CD1c-positive myeloid dendritic cell (primary cell): ENCODE results near the gene HMCES.

Experiments used
- DNase-seq: peaks from one replicate; pipeline ENCODE4 v3.0.0-alpha.2; 2016; ENCODE audit errors: extremely low spot score

Gene HMCES

DNA sequence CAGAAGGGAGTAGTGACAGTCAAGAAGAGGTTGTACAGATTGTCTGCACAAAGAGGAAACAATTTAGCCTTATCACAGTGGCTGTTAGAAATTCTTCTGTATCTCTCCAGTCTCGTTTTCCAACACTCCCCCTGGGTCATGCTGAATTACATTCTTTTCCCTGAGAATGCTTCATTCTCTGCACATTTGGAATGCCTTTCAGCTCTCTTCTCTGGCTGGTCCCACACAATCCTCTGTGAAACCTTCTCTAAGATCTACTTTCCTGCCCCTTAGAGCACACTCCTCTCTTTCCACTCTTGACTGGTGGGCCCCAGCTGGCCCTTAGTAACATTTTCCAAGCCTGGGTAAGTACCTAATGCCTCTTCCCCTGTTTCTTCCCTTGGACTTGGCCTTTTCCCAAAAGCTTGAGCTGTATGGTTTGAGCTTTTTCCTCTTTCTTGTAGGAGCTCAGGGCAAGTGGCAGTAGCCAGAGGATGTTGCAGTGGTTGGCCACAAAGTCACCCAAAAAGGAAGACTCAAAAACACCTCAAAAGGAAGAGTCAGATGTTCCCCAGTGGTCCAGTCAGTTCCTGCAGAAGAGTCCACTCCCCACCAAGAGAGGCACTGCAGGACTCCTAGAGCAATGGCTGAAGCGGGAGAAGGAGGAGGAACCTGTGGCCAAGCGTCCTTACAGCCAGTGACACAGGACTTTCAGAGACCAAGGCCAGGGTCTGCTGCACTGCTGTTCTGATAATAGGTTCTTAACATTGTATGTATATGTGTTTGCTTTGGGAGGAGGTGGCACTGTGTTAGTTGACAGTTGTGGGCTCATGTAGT is 25.7 kb downstream of the HMCES start:
- peak; percentile 41 for DNase-seq

- no peak for DNase-seq
Measured at GRCh38 chr3:129304962-129305222, 26.2 kb downstream of the HMCES start.

DNA sequence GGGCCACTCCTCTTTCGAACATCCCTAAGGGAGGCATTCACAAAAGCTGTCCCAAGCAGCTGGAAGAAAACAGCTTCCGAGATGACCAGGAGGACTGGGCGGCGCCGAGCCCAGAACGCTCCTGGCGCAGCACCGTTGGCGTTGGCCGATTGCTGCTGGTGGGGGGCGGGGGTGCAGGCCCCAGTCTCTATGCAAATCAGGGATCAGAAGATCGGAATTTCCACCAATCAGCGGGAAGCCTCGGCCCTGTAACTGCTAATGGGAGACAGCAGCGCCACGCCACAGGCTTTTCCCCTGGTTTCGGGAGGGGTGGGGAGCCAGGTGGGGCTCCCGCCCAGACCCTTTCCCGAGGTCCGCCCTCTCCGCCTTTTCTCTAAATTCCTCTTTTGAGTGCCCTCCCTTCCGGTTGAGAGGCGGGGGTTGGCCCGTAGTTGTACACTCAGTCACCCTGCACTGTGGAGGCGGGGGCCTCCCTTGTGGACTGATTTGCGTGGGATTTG is 27.0 kb downstream of the HMCES start:
- peak; percentile 91 for DNase-seq

GRCh38 chr3:129308636-129309035 is 30.0 kb downstream of the HMCES start:
- DNase-seq: no peak

DNA sequence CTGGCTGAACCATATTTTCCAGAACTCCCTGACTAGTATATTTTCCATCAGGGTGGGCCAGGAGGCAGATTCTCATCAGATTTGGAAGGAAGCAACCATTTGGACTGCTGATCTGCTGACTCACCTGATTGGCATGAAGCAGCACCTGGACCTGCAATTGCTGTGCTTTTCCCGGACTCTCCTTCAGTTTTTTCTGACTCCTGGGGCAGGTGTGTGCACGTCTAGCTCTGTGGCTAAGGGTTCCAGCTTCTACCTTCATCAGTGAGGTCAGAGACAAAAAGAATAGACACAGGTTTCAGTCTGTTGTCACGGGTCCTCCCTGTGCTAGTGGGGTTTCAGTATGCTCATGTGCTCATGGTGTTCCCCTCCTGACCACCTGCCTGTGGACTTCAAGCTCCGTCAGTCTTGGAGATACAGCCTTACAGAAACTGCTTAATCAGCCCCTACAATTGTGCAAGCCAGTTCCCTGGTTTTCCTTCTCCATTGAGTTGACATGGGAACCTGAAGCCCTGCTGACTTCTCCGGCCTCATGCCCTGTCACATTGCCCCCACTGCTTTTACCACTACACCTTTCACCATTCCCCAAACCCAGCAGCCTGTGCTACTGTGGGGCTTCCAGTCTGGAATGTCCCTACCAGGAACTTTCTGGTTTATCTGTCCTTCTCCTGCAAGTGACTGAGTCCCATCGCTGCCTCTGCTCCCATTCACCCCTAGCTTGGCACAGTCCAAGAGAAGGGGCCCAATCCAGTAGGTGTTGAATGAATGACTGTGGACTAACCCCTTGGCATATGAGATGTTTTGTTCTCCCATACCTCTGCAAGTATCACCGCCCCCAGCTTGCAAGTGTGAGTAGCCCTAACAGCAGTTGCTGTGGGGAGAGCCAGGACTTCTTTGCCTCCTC is 31.7 kb downstream of the HMCES start:
- peak; percentile 60 for DNase-seq

GRCh38 chr3:129311054-129311902 is 32.6 kb downstream of the HMCES start:
- no peak for DNase-seq

GRCh38 chr3:129312021-129312639 is 33.5 kb downstream of the HMCES start:
- DNase-seq: no peak

DNA sequence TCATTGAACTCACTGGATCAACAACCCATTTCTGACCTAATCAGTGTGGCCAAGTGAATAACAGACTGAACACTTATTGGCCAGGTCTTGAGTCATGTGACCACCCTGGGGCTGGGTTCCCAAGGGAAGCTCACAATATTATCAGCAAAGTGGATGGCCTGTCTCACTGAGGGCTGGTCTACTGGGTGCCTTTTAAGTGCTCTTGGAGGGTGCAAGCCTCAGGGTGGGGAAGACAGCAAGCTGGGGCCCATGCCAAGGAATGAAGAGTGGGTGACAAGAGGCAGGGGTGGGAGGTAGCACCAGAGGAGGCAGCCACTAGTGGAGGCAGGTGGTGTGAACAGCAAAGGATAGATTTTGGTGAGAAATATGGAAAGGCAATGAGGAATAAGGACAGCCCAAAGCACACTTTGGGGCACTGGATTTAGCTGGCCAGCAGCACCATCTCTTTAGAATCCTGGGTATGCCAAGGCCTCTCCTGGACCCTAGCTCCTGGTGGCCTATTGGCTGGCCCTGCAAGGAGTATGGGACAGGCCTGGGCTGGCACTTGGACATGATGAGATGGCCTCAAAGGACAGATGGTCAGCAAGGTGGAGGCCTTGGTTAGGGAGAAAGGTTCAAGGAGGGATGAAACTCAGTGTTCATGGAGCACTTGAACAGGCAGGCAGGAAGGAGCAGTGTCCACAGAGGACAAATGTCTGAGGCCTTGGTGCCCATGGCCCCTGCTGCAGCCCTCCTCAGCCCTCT is 34.2 kb downstream of the HMCES start:
- DNase-seq: no peak

- DNase-seq: no peak
Measured at GRCh38 chr3:129313415-129313664, 34.7 kb downstream of the HMCES start.

DNA sequence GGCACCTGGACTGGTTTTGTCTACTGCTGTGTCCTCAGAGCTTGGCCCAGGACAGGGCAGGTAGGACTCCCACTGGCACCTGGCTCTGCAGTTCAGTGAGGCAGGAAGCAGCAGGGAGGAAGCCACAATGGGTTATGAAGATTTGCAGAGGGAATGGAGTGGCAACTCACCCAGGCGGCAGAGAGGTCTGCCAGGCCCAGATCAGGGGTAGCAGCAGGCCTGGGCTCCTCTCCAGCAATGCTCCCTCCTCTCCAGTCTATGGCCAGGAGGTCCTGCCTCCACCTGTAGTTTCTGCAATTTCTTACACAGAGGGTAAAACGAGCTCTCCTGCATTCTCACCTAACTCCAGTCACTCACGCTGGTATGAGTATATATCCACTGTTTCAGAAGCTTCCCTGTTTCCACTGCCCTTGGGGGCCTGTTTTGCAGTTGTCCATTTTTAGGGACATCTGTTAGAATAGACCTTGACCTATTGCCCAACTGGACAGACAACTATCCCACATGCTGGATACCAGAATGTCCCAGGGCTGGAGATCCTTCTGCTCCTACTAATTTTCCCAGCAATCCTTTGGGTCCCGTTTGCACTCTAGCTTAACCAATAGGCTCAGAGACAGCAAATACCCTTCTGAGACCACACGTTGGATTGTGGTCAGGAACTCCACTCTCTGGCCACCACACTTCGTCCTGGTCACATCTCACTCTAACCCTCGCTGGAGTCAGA is 35.2 kb downstream of the HMCES start:
- DNase-seq: no peak

- peak; percentile 63 for DNase-seq
Measured at GRCh38 chr3:129314386-129315222, 35.9 kb downstream of the HMCES start.

DNA sequence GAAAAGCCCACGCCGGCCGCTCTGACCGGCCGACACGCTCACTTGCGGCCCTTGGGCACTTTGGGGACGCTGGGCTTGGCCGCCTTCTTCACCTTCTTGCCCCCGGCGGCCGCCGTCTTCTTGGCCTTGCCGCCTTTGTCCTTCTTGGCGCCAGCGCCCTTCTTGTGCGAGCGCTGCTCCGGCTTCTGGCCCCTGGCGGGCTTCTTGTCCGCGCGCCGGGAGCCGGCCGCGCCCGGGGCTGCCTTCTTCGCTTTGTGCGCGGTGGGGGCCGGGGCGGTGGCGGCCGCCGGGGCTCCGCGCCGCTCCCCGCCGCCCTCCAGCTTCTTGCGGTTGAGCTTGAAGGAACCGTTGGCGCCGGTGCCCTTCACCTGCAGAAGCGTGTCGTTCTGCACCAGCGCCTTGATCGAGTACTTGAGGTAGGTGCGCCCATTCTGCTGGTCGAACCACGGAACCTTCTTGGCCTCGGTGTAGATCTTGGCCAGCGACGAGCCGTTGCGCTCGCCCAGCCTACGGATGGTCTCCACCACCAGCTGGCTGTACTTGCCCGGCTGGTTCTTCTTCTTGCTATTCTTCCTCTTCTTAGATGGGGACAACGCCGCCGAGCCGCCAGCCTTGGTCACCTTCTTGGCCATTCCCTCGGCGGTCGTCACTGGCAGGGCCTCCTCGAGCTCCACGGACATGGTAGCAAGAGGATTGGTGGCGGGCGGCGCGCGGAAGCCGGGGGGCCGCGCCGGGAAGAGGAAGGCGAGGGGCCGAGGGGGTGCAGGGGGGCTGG is 36.7 kb downstream of the HMCES start:
- DNase-seq: peak; percentile 53

GRCh38 chr3:129315998-129316247 is 37.3 kb downstream of the HMCES start:
- no peak for DNase-seq

DNA sequence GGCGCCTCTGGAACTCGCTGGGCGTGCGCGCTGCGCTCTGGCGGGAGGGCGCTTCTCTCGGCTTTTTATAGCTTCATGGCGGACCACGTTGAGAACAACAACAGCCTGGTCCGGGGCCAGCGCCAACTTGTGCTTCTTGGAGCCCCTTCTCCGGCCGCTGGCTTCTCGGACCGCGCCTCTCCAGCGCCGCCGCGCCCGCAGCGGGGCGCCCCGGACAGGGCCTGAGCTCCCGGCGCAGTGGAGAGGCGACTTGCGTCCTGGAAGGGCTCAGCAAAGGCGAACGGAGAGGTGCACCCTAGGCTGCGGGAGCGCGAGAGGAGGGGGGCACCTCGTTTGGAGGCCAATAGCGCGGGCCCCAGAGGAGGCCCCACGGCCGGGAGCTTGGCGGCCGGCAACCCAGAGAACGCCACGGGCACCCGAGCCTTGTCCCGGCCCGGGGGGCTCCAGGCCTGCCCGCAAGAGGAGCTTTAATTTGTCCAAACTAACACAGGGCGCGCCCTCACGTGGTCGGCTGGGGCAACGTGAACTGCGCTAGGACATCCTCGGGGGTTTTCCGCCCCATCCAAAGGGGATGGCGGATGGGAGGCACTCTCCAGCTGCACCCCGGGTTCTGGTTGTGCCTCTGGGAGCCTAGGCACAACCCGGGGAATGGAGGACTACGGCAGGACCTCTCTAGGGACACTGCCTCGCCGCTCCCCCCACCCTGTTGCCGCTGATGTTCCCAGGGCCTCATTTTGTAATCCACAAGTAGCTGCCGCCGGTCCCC is 37.8 kb downstream of the HMCES start:
- peak; percentile 94 for DNase-seq

DNA sequence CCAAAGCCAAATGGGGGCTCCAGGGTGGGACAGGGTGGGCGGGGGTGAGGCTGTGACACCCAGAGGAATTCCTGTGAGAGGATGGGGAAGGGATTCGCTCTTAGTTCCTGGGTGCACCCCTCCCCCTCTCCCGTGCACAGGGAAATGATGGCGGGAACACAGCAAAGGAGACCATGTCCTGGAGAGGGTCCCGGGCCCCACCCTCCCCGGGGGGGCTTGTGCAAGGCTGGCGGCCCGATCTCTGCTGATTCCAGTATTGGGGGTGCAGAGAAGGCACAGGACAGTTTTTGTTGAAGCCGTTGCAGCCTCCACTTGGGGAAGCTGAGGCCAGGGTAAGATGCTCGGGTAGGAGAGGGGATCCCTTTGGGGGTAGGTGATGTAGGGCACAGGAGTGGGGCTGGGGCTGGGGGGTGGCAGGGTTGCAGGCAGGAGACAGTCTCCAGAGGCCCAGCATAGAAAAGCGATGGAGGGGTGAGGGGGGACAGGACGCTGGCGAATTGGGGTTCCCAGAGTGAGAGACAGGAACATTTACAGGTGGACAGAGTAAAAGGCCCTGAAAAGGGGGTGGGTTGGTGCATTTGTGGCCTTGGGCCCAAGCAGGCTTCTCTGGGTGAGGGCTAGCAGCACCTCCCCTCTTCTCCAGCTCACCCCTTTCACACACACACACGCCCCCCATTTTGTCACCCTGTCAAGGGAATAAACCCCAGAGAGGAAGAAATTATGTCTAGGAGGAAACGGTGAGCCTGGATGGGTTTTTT is 38.5 kb downstream of the HMCES start:
- no peak for DNase-seq

DNA sequence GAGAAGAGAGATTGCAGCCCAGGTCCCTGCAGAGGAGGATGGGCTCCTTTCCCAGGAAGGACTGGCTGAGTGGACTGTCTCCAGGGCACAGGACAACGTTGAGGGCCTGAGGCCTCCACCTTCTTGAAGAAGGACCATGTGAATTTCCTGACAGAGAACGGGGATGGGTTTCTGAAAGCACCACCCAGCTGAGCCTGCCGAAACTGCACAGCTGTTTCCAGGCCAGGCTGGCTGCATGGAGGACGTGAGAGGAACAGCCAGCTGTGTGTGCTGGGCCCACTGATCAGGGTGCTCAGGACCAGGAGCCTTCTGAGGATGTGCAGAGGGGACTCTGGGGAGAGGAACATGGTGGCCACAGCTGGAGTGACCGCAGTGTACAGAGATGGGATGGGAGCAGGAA is 39.2 kb downstream of the HMCES start:
- DNase-seq: no peak

DNA sequence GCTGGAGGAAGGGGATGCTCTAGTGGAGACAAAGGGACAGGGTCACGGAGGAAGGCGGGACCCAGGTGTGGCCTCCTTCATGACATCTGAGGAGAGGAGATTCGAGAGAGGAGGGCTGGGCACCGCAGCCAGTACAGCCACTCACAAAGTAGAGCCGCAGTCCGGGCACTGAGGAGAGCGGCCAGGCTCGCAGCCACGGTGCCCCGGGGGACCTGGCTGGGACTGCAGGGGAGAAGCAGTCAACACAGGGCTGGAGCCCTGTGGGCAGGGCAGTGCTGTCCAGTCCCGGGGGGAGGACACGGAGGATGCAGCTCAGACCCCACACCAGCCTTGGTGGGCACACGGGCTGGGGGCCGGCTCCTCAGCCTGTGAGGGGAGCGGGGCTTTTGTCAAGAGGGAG is 40.3 kb downstream of the HMCES start:
- DNase-seq: no peak

GRCh38 chr3:129320261-129320660 is 41.6 kb downstream of the HMCES start:
- DNase-seq: no peak
